Measurements from ENCODE around the gene SORCS2. TPM values are rescaled to one million over a fixed set of nuclear protein-coding genes. Genes with fewer than 3 reads are reported as not detected.

SORCS2 gene
- total and polyA plus RNA-seq, 2 of the 13 experiments (the other 11 are each of a cell fraction or from before 2014, with no cell fraction given): 0.82 to 1.0 TPM

DNA sequence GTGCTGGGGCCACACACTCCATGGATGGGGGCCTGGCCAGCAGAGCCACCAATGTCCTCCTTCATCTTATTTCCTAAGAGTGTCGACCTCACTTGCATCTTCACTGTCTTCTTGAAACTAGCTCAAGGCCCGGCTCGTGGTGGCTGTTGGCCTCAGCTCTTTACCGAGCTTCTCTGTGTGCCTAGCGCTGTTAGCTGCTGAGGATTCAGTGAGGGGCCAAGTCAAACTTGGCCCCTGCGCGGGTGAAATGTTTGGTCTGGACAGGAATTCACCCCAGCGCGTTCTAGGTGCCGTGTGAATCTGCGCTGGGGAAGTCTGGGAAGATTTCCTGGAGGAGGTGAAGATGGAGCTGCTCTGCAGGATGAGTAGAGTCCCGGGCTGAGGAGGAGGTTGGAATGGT lies 8.5 kb downstream of the SORCS2 start (continued):
- TF ChIP-seq, protein P1, sequence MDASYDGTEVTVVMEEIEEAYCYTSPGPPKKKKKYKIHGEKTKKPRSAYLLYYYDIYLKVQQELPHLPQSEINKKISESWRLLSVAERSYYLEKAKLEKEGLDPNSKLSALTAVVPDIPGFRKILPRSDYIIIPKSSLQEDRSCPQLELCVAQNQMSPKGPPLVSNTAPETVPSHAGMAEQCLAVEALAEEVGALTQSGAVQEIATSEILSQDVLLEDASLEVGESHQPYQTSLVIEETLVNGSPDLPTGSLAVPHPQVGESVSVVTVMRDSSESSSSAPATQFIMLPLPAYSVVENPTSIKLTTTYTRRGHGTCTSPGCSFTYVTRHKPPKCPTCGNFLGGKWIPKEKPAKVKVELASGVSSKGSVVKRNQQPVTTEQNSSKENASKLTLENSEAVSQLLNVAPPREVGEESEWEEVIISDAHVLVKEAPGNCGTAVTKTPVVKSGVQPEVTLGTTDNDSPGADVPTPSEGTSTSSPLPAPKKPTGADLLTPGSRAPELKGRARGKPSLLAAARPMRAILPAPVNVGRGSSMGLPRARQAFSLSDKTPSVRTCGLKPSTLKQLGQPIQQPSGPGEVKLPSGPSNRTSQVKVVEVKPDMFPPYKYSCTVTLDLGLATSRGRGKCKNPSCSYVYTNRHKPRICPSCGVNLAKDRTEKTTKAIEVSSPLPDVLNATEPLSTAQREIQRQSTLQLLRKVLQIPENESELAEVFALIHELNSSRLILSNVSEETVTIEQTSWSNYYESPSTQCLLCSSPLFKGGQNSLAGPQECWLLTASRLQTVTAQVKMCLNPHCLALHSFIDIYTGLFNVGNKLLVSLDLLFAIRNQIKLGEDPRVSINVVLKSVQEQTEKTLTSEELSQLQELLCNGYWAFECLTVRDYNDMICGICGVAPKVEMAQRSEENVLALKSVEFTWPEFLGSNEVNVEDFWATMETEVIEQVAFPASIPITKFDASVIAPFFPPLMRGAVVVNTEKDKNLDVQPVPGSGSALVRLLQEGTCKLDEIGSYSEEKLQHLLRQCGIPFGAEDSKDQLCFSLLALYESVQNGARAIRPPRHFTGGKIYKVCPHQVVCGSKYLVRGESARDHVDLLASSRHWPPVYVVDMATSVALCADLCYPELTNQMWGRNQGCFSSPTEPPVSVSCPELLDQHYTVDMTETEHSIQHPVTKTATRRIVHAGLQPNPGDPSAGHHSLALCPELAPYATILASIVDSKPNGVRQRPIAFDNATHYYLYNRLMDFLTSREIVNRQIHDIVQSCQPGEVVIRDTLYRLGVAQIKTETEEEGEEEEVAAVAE (CRISPR knock-in tag; IDR thresholded peaks at IDR 0.05; ENCODE audit: borderline replicate concordance): no peak
- TF ChIP-seq POGZ (CRISPR knock-in tag; IDR thresholded peaks at IDR 0.05) (no peak), ZNF138 (CRISPR knock-in tag; IDR thresholded peaks at IDR 0.05; ENCODE audit: low read depth) (no peak), ZNF30 (CRISPR knock-in tag; IDR thresholded peaks at IDR 0.05) (no peak), ZNF343 (CRISPR knock-in tag; IDR thresholded peaks at IDR 0.05) (no peak), RFX5 (IDR thresholded peaks at IDR 0.05; ENCODE audit: low read depth, low read length) (no peak), NFYC (CRISPR knock-in tag; IDR thresholded peaks at IDR 0.05) (no peak), SP1 (IDR thresholded peaks at IDR 0.05) (no peak), SP1 (CRISPR knock-in tag; IDR thresholded peaks at IDR 0.05) (no peak)
- TF ChIP-seq, protein P2, sequence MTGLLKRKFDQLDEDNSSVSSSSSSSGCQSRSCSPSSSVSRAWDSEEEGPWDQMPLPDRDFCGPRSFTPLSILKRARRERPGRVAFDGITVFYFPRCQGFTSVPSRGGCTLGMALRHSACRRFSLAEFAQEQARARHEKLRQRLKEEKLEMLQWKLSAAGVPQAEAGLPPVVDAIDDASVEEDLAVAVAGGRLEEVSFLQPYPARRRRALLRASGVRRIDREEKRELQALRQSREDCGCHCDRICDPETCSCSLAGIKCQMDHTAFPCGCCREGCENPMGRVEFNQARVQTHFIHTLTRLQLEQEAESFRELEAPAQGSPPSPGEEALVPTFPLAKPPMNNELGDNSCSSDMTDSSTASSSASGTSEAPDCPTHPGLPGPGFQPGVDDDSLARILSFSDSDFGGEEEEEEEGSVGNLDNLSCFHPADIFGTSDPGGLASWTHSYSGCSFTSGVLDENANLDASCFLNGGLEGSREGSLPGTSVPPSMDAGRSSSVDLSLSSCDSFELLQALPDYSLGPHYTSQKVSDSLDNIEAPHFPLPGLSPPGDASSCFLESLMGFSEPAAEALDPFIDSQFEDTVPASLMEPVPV (CRISPR knock-in tag; IDR thresholded peaks at IDR 0.05): no peak
- TF ChIP-seq, protein P3, sequence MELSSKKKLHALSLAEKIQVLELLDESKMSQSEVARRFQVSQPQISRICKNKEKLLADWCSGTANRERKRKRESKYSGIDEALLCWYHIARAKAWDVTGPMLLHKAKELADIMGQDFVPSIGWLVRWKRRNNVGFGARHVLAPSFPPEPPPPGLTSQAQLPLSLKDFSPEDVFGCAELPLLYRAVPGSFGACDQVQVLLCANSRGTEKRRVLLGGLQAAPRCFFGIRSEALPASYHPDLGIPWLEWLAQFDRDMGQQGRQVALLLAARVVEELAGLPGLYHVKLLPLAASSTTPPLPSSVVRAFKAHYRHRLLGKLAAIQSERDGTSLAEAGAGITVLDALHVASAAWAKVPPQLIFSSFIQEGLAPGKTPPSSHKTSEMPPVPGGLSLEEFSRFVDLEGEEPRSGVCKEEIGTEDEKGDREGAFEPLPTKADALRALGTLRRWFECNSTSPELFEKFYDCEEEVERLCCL (CRISPR knock-in tag; IDR thresholded peaks at IDR 0.05; ENCODE audit: borderline replicate concordance): no peak
- TF ChIP-seq, protein P4, sequence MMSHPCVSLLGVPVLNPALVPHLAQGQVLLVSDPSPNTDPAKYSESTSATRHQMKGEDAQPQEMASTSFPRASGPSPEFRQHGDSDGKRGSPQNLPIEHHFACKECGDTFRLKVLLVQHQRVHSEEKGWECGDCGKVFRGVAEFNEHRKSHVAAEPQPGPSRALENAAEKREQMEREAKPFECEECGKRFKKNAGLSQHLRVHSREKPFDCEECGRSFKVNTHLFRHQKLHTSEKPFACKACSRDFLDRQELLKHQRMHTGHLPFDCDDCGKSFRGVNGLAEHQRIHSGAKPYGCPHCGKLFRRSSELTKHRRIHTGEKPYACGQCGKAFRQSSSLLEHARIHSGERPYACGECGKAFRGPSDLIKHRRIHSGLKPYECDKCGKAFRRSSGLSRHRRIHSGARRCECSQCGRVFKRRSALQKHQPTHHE (CRISPR knock-in tag; IDR thresholded peaks at IDR 0.05; ENCODE audit: borderline replicate concordance): no peak
- TF ChIP-seq, protein P5, sequence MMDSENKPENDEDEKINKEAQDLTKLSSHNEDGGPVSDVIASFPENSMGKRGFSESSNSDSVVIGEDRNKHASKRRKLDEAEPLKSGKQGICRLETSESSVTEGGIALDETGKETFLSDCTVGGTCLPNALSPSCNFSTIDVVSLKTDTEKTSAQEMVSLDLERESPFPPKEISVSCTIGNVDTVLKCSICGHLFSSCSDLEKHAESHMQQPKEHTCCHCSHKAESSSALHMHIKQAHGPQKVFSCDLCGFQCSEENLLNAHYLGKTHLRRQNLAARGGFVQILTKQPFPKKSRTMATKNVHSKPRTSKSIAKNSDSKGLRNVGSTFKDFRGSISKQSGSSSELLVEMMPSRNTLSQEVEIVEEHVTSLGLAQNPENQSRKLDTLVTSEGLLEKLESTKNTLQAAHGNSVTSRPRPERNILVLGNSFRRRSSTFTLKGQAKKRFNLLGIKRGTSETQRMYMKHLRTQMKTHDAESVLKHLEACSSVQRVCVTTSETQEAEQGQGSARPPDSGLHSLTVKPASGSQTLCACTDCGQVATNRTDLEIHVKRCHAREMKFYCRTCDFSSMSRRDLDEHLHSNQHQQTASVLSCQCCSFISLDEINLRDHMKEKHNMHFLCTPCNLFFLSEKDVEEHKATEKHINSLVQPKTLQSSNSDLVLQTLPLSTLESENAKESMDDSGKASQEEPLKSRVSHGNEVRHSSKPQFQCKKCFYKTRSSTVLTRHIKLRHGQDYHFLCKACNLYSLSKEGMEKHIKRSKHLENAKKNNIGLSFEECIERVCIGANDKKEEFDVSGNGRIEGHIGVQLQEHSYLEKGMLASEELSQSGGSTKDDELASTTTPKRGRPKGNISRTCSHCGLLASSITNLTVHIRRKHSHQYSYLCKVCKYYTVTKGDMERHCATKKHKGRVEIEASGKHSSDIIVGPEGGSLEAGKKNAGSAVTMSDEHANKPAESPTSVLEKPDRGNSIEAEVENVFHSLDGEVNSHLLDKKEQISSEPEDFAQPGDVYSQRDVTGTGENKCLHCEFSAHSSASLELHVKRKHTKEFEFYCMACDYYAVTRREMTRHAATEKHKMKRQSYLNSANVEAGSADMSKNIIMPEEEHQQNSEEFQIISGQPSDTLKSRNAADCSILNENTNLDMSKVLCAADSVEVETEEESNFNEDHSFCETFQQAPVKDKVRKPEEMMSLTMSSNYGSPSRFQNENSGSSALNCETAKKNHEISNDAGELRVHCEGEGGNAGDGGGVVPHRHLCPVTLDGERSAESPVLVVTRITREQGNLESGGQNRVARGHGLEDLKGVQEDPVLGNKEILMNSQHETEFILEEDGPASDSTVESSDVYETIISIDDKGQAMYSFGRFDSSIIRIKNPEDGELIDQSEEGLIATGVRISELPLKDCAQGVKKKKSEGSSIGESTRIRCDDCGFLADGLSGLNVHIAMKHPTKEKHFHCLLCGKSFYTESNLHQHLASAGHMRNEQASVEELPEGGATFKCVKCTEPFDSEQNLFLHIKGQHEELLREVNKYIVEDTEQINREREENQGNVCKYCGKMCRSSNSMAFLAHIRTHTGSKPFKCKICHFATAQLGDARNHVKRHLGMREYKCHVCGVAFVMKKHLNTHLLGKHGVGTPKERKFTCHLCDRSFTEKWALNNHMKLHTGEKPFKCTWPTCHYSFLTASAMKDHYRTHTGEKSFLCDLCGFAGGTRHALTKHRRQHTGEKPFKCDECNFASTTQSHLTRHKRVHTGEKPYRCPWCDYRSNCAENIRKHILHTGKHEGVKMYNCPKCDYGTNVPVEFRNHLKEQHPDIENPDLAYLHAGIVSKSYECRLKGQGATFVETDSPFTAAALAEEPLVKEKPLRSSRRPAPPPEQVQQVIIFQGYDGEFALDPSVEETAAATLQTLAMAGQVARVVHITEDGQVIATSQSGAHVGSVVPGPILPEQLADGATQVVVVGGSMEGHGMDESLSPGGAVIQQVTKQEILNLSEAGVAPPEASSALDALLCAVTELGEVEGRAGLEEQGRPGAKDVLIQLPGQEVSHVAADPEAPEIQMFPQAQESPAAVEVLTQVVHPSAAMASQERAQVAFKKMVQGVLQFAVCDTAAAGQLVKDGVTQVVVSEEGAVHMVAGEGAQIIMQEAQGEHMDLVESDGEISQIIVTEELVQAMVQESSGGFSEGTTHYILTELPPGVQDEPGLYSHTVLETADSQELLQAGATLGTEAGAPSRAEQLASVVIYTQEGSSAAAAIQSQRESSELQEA (CRISPR knock-in tag; IDR thresholded peaks at IDR 0.05; ENCODE audit: not compliant biosample characterization): no peak
